Endothelial cell of umbilical vein (primary cell): ENCODE data around the gene TRMT10B.

Experiments
- EZH2 ChIP-seq: IDR thresholded peaks from 2 replicates; pipeline ENCODE4 v1.6.1; 2012; ENCODE audit warnings: borderline replicate concordance, low read depth, mild to moderate bottlenecking, moderate library complexity, low read length, inconsistent platforms; ENCODE audit not compliant: severe bottlenecking
- GATA2 ChIP-seq: IDR thresholded peaks from 2 replicates; pipeline ENCODE4 v1.7.0; 2011; ENCODE audit warnings: low read depth, mild to moderate bottlenecking, moderate library complexity, mixed read lengths, low read length; ENCODE audit not compliant: insufficient read length, insufficient read depth
- JUN ChIP-seq: IDR thresholded peaks from 2 replicates; pipeline ENCODE4 v1.6.1; 2011; ENCODE audit warnings: borderline replicate concordance, low read depth; ENCODE audit not compliant: insufficient read length, insufficient read depth
- MYC ChIP-seq: IDR thresholded peaks from one replicate; pipeline ENCODE4 v1.6.1; 2011; ENCODE audit warnings: mild to moderate bottlenecking, low read depth, low read length
- POLR2A ChIP-seq: IDR thresholded peaks from 2 replicates; pipeline ENCODE4 v1.6.1; 2012; ENCODE audit warnings: low read depth, mild to moderate bottlenecking, control low read depth, low read length
- POLR2AphosphoS5 ChIP-seq: IDR thresholded peaks from 2 replicates; pipeline ENCODE4 v1.6.1; 2012; ENCODE audit warnings: low read depth, mild to moderate bottlenecking, control low read depth, low read length, moderate library complexity; ENCODE audit not compliant: insufficient read depth
- TF ChIP-seq, protein P1 (sequence below), 2 donors: IDR thresholded peaks; 1 replicate in 1 of 2; 2 replicates in 1 of 2; pipeline ENCODE4 v1.5.1; 2011; ENCODE audit warnings: low read length in 2 of 2, mild to moderate bottlenecking in 2 of 2, moderate library complexity in 2 of 2, control low read depth in 1 of 2, inconsistent platforms in 1 of 2, low read depth in 1 of 2; ENCODE audit not compliant: insufficient read depth in 1 of 2; ENCODE audit errors: extremely low read depth in 1 of 2
- TF ChIP-seq, protein P2 (sequence below): IDR thresholded peaks from 2 replicates; pipeline ENCODE4 v1.6.1; 2011; ENCODE audit not compliant: insufficient read depth, insufficient read length

DNA sequence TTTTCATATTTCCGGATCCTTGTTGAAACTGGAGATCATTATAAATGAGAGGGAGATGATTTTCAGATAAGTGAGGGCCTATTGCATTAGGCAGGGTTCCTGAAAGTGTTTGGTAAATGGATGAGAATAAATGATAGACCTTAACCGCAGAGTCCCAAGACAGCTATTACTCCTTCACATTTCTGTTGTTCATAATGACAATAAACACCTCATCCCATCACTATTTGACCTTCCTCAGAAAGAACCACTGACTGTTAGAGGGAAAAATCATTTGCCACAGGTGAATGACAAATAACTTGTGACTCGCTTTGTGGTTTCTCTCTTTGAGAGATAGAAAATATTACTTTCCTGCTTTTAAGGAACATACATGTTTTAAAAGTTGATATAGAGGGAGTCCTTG, 47.3 kb upstream of the TRMT10B start:
- TF ChIP-seq POLR2A (no peak), EZH2 (no peak), JUN (no peak), MYC (no peak), POLR2AphosphoS5 (no peak), GATA2 (no peak)
- TF ChIP-seq, protein P1, sequence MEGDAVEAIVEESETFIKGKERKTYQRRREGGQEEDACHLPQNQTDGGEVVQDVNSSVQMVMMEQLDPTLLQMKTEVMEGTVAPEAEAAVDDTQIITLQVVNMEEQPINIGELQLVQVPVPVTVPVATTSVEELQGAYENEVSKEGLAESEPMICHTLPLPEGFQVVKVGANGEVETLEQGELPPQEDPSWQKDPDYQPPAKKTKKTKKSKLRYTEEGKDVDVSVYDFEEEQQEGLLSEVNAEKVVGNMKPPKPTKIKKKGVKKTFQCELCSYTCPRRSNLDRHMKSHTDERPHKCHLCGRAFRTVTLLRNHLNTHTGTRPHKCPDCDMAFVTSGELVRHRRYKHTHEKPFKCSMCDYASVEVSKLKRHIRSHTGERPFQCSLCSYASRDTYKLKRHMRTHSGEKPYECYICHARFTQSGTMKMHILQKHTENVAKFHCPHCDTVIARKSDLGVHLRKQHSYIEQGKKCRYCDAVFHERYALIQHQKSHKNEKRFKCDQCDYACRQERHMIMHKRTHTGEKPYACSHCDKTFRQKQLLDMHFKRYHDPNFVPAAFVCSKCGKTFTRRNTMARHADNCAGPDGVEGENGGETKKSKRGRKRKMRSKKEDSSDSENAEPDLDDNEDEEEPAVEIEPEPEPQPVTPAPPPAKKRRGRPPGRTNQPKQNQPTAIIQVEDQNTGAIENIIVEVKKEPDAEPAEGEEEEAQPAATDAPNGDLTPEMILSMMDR (IDR thresholded peaks at IDR 0.05; ENCODE audit: extremely low read depth in 1 of 2, insufficient read depth in 1 of 2, low read depth in 1 of 2, low read length in 2 of 2) = no peak
- TF ChIP-seq, protein P2, sequence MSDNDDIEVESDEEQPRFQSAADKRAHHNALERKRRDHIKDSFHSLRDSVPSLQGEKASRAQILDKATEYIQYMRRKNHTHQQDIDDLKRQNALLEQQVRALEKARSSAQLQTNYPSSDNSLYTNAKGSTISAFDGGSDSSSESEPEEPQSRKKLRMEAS = no peak
